Measurements from ENCODE around the gene SEPTIN14. TPM values are rescaled to one million over a fixed set of nuclear protein-coding genes. Genes with fewer than 3 reads are reported as not detected.
"Not testable (repeated sequence)": the region's sequence is repeated elsewhere in the genome, so short reads cannot be mapped to it uniquely, and the experiment has no call there.

SEPTIN14 gene
- total and polyA plus RNA-seq, 2 donors: under 0.01 TPM; not detected in 1

GRCh38 chr7:55774327-55775050, 88.1 kb downstream of the SEPTIN14 start:
- Histone ChIP-seq H3K4me3 (ENCODE audit: low read length in 2 of 2) (no peak overlapping the region), H3K4me1 (ENCODE audit: control insufficient read depth in 2 of 2, insufficient read depth in 2 of 2, low read length in 2 of 2) (no peaks in the 10 kb centered on the region), H3K36me3 (ENCODE audit: control insufficient read depth in 2 of 2, insufficient read depth in 2 of 2, low read length in 1 of 2) (no peaks in the 10 kb centered on the region), H3K9me3 (ENCODE audit: control insufficient read depth in 2 of 2, insufficient read depth in 1 of 2, low read length in 1 of 2) (no peaks in the 10 kb centered on the region), H3K27me3 (ENCODE audit: control insufficient read depth in 2 of 2, insufficient read depth in 1 of 2, low read length in 1 of 2) (no peaks in the 10 kb centered on the region), H3K27ac (ENCODE audit: low read depth in 1 of 2, low read length in 1 of 2) (no peak overlapping the region)
- DNase-seq (ENCODE audit: low read depth in 6 of 9, low spot score in 9 of 9): no peak
- 73% methylated on average over 14 of the region's 14 CpGs for WGBS

GRCh38 chr7:55770778-55771177, 91.8 kb downstream of the SEPTIN14 start:
- Histone ChIP-seq H3K36me3 (ENCODE audit: control insufficient read depth in 2 of 2, insufficient read depth in 2 of 2, low read length in 1 of 2) (no peaks in the 10 kb centered on the region), H3K4me3 (ENCODE audit: low read length in 2 of 2) (no peak overlapping the region), H3K27me3 (ENCODE audit: control insufficient read depth in 2 of 2, insufficient read depth in 1 of 2, low read length in 1 of 2) (no peaks in the 10 kb centered on the region), H3K9me3 (ENCODE audit: control insufficient read depth in 2 of 2, insufficient read depth in 1 of 2, low read length in 1 of 2) (no peaks in the 10 kb centered on the region), H3K4me1 (ENCODE audit: control insufficient read depth in 2 of 2, insufficient read depth in 2 of 2, low read length in 2 of 2) (no peaks in the 10 kb centered on the region), H3K27ac (ENCODE audit: low read depth in 1 of 2, low read length in 1 of 2) (no peak overlapping the region)
- no peak for DNase-seq (ENCODE audit: low read depth in 6 of 9, low spot score in 9 of 9)
- WGBS: 85% methylated on average over 10 of the region's 10 CpGs

DNA sequence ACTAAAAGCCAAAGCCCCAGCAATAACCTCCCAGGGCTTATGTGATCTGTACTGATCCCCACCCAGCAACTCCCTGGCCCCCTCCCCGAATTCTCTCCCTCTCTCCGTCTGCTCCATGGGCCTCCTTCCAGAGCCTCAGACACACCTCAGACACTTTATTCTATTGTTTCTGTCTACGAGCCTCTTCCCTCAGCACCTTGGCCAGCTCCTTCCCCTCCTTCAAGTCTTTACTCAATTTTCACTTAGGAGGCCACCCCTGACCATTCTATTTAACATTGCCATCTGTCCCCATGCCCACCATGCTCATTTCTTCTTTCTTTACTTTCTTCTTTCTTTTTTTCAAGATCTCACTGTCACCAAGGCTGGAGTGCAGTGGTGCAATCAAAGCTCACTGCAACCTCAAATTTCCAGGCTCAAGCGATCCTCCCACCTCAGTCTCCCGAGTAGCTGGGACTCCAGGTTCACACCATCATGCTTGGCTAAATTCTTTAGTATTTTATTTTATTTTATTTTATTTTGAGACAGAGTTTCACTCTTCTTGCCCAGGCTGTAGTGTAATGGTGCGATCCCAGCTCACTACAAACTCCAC, 109.2 kb downstream of the SEPTIN14 start:
- DNase-seq (ENCODE audit: low read depth in 6 of 9, low spot score in 9 of 9): not testable (repeated sequence)

GRCh38 chr7:55744706-55745105, 117.8 kb downstream of the SEPTIN14 start:
- DNase-seq (ENCODE audit: low read depth in 6 of 9, low spot score in 9 of 9); H3K4me1 ChIP-seq (ENCODE audit: control insufficient read depth in 2 of 2, insufficient read depth in 2 of 2, low read length in 2 of 2); H3K4me3 ChIP-seq (ENCODE audit: low read length in 2 of 2); H3K27me3 ChIP-seq (ENCODE audit: control insufficient read depth in 2 of 2, insufficient read depth in 1 of 2, low read length in 1 of 2); H3K27ac ChIP-seq (ENCODE audit: low read depth in 1 of 2, low read length in 1 of 2); H3K9me3 ChIP-seq (ENCODE audit: control insufficient read depth in 2 of 2, insufficient read depth in 1 of 2, low read length in 1 of 2); H3K36me3 ChIP-seq (ENCODE audit: control insufficient read depth in 2 of 2, insufficient read depth in 2 of 2, low read length in 1 of 2): not testable (repeated sequence)
- 97% methylated on average over 19 of the region's 20 CpGs for WGBS

More for the DNA sequence above, 109.2 kb downstream of the SEPTIN14 start:
- WGBS: 82% methylated on average over 6 of the region's 6 CpGs
- H3K4me3 ChIP-seq (ENCODE audit: low read length in 2 of 2); H3K9me3 ChIP-seq (ENCODE audit: control insufficient read depth in 2 of 2, insufficient read depth in 1 of 2, low read length in 1 of 2); H3K27me3 ChIP-seq (ENCODE audit: control insufficient read depth in 2 of 2, insufficient read depth in 1 of 2, low read length in 1 of 2); H3K36me3 ChIP-seq (ENCODE audit: control insufficient read depth in 2 of 2, insufficient read depth in 2 of 2, low read length in 1 of 2); H3K4me1 ChIP-seq (ENCODE audit: control insufficient read depth in 2 of 2, insufficient read depth in 2 of 2, low read length in 2 of 2); H3K27ac ChIP-seq (ENCODE audit: low read depth in 1 of 2, low read length in 1 of 2): not testable (repeated sequence)

Other genes starting within 250 kb of the SEPTIN14 start
- 4.0 TPM for gene ZNF713, start 24.7 kb upstream of the SEPTIN14 start, total RNA-seq
- 2.3 TPM for gene ZNF713, start 24.7 kb upstream of the SEPTIN14 start, polyA plus RNA-seq
- gene MRPS17, start 89.1 kb upstream of the SEPTIN14 start, total RNA-seq: 14.7 TPM
- gene MRPS17, start 89.1 kb upstream of the SEPTIN14 start, polyA plus RNA-seq: 17.1 TPM
- gene NIPSNAP2, start 101.8 kb upstream of the SEPTIN14 start, total RNA-seq: 38.4 TPM
- gene NIPSNAP2, start 101.8 kb upstream of the SEPTIN14 start, polyA plus RNA-seq: 61.3 TPM
- gene PSPH, start 188.7 kb upstream of the SEPTIN14 start, total RNA-seq: 14.0 TPM
- 8.2 TPM for gene PSPH, start 188.7 kb upstream of the SEPTIN14 start, polyA plus RNA-seq
- 135 TPM for gene CCT6A, start 189.0 kb upstream of the SEPTIN14 start, total RNA-seq
- gene CCT6A, start 189.0 kb upstream of the SEPTIN14 start, polyA plus RNA-seq: 198 TPM
- gene SUMF2, start 201.5 kb upstream of the SEPTIN14 start, total RNA-seq: 91.7 TPM
- 98.7 TPM for gene SUMF2, start 201.5 kb upstream of the SEPTIN14 start, polyA plus RNA-seq
- 0.85 TPM for gene PHKG1, start 230.2 kb upstream of the SEPTIN14 start, total RNA-seq
- gene PHKG1, start 230.2 kb upstream of the SEPTIN14 start, polyA plus RNA-seq: 1.7 TPM
- gene CHCHD2, start 243.7 kb upstream of the SEPTIN14 start, total RNA-seq: 550 TPM
- 350 TPM for gene CHCHD2, start 243.7 kb upstream of the SEPTIN14 start, polyA plus RNA-seq